A673 (cell line): ENCODE results near the gene CUBN.

Experiments used
- CTCF ChIP-seq: fragments of 300-800, 200-600 bp; sonication (generic); conservative IDR thresholded peaks from 2 replicates; pipeline ENCODE4 v1.5.1; 2017; ENCODE audit warnings: low read depth, mild to moderate bottlenecking, antibody characterized with exemption, low read length, moderate library complexity, mixed read lengths
- EZH2 ChIP-seq: fragments of 200-600 bp; sonication (generic); IDR thresholded peaks from 2 replicates; pipeline ENCODE4 v1.6.1; 2017; ENCODE audit warnings: borderline replicate concordance, low read depth, mild to moderate bottlenecking, mixed read lengths, antibody characterized with exemption, low read length; ENCODE audit not compliant: poor library complexity, severe bottlenecking

GRCh38 chr10:16799621-16800020 is 330.0 kb downstream of the CUBN start:
- TF ChIP-seq CTCF = no peak
- no peak for TF ChIP-seq EZH2
